ENCODE measurements around the gene NHP2.
"Not testable (repeated sequence)": the region's sequence is repeated elsewhere in the genome, so short reads cannot be mapped to it uniquely, and the experiment has no call there.

Gene NHP2

GRCh38 chr5:178153530-178154340 lies at the start of gene NHP2:
NHP2 (minus strand) TSS chr5:178153885; CDS start chr5:178153817, 68 bp downstream.
- DNase-seq (ENCODE audit: low read depth in 2 of 2) = peak; percentile 94 to 96

- no peak for DNase-seq (ENCODE audit: low read depth in 2 of 2)
Observed at GRCh38 chr5:178202541-178202940, 48.9 kb upstream of the NHP2 start.

- no peak for DNase-seq (ENCODE audit: low read depth in 2 of 2)
Observed at GRCh38 chr5:178201927-178202235, 48.2 kb upstream of the NHP2 start.

GRCh38 chr5:178201221-178201926 lies 47.7 kb upstream of the NHP2 start:
- DNase-seq (ENCODE audit: low read depth in 2 of 2) = no peak

GRCh38 chr5:178199581-178200434 lies 46.1 kb upstream of the NHP2 start:
- DNase-seq (ENCODE audit: low read depth in 2 of 2) = no peak

- no peak for DNase-seq (ENCODE audit: low read depth in 2 of 2)
Observed at GRCh38 chr5:178198706-178199105, 45.0 kb upstream of the NHP2 start.

- DNase-seq (ENCODE audit: low read depth in 2 of 2) = not testable (repeated sequence)
Observed at GRCh38 chr5:178198151-178198550, 44.5 kb upstream of the NHP2 start.

- DNase-seq (ENCODE audit: low read depth in 2 of 2) = no peak
Observed at GRCh38 chr5:178196986-178197385, 43.3 kb upstream of the NHP2 start.

- no peak for DNase-seq (ENCODE audit: low read depth in 2 of 2)
Observed at GRCh38 chr5:178196281-178196812, 42.7 kb upstream of the NHP2 start.

GRCh38 chr5:178194026-178194425 lies 40.3 kb upstream of the NHP2 start:
- no peak for DNase-seq (ENCODE audit: low read depth in 2 of 2)

- no peak for DNase-seq (ENCODE audit: low read depth in 2 of 2)
Observed at GRCh38 chr5:178193251-178193809, 39.6 kb upstream of the NHP2 start.

- DNase-seq (ENCODE audit: low read depth in 2 of 2) = no peak
Observed at GRCh38 chr5:178192787-178193186, 39.1 kb upstream of the NHP2 start.

- DNase-seq (ENCODE audit: low read depth in 2 of 2) = no peak
Observed at GRCh38 chr5:178192244-178192643, 38.6 kb upstream of the NHP2 start.

GRCh38 chr5:178191661-178192060 lies 38.0 kb upstream of the NHP2 start:
- DNase-seq (ENCODE audit: low read depth in 2 of 2) = no peak

GRCh38 chr5:178189433-178189832 lies 35.7 kb upstream of the NHP2 start:
- DNase-seq (ENCODE audit: low read depth in 2 of 2) = no peak

- no peak for DNase-seq (ENCODE audit: low read depth in 2 of 2)
Observed at GRCh38 chr5:178187014-178187413, 33.3 kb upstream of the NHP2 start, which contains the start of gene GMCL2. GMCL2 (minus strand) TSS chr5:178187371; CDS start chr5:178187299, 72 bp downstream.

GRCh38 chr5:178186427-178186826 lies 32.7 kb upstream of the NHP2 start:
- peak; percentile 26 to 41 for DNase-seq (ENCODE audit: low read depth in 2 of 2)

- DNase-seq (ENCODE audit: low read depth in 2 of 2) = no peak
Observed at GRCh38 chr5:178182158-178182876, 28.6 kb upstream of the NHP2 start.

GRCh38 chr5:178180141-178180863 lies 26.6 kb upstream of the NHP2 start:
- DNase-seq (ENCODE audit: low read depth in 2 of 2) = no peak

GRCh38 chr5:178177569-178177968 lies 23.9 kb upstream of the NHP2 start:
- DNase-seq (ENCODE audit: low read depth in 2 of 2) = no peak

Data from fibroblast of skin of left biceps (primary cell).